ENCODE data around the gene VGLL3.

- TF ChIP-seq, protein P1, sequence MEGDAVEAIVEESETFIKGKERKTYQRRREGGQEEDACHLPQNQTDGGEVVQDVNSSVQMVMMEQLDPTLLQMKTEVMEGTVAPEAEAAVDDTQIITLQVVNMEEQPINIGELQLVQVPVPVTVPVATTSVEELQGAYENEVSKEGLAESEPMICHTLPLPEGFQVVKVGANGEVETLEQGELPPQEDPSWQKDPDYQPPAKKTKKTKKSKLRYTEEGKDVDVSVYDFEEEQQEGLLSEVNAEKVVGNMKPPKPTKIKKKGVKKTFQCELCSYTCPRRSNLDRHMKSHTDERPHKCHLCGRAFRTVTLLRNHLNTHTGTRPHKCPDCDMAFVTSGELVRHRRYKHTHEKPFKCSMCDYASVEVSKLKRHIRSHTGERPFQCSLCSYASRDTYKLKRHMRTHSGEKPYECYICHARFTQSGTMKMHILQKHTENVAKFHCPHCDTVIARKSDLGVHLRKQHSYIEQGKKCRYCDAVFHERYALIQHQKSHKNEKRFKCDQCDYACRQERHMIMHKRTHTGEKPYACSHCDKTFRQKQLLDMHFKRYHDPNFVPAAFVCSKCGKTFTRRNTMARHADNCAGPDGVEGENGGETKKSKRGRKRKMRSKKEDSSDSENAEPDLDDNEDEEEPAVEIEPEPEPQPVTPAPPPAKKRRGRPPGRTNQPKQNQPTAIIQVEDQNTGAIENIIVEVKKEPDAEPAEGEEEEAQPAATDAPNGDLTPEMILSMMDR (IDR thresholded peaks at IDR 0.05; ENCODE audit: poor library complexity, severe bottlenecking), result no peak
- TF ChIP-seq, protein P2, sequence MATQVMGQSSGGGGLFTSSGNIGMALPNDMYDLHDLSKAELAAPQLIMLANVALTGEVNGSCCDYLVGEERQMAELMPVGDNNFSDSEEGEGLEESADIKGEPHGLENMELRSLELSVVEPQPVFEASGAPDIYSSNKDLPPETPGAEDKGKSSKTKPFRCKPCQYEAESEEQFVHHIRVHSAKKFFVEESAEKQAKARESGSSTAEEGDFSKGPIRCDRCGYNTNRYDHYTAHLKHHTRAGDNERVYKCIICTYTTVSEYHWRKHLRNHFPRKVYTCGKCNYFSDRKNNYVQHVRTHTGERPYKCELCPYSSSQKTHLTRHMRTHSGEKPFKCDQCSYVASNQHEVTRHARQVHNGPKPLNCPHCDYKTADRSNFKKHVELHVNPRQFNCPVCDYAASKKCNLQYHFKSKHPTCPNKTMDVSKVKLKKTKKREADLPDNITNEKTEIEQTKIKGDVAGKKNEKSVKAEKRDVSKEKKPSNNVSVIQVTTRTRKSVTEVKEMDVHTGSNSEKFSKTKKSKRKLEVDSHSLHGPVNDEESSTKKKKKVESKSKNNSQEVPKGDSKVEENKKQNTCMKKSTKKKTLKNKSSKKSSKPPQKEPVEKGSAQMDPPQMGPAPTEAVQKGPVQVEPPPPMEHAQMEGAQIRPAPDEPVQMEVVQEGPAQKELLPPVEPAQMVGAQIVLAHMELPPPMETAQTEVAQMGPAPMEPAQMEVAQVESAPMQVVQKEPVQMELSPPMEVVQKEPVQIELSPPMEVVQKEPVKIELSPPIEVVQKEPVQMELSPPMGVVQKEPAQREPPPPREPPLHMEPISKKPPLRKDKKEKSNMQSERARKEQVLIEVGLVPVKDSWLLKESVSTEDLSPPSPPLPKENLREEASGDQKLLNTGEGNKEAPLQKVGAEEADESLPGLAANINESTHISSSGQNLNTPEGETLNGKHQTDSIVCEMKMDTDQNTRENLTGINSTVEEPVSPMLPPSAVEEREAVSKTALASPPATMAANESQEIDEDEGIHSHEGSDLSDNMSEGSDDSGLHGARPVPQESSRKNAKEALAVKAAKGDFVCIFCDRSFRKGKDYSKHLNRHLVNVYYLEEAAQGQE (IDR thresholded peaks at IDR 0.05; ENCODE audit: borderline replicate concordance), result no peak
- no peak for TF ChIP-seq TAF1 (IDR thresholded peaks at IDR 0.05; ENCODE audit: low read depth)
- TF ChIP-seq POLR2AphosphoS5 (IDR thresholded peaks at IDR 0.05), result no peak
- TF ChIP-seq RAD21 (conservative IDR thresholded peaks at IDR 0.05), result no peak
- TF ChIP-seq MXI1 (conservative IDR thresholded peaks at IDR 0.05; ENCODE audit: poor library complexity, severe bottlenecking), result no peak
- no peak for TF ChIP-seq EP300 (conservative IDR thresholded peaks at IDR 0.05; ENCODE audit: poor library complexity, severe bottlenecking)
- TF ChIP-seq EZH2 (IDR thresholded peaks at IDR 0.05; ENCODE audit: borderline replicate concordance, insufficient read depth, low read length, poor library complexity, severe bottlenecking), result no peak
These were observed 61.9 kb downstream of the VGLL3 start for GRCh38 chr3:86929046-86929445.
